Neuron (in vitro differentiated cells): Measurements from ENCODE around the gene PLEKHG4.
A peak's percentile ranks its signal among the peaks of the same experiment; 100 is the strongest.

Source experiments
- H2AFZ ChIP-seq: one replicate; pipeline ENCODE4 v1.6.1; 2013; ENCODE audit warnings: low read depth, mild to moderate bottlenecking, inconsistent platforms, low read length, moderate library complexity
- H3K27me3 ChIP-seq: one replicate; pipeline ENCODE4 v1.6.1; 2013; ENCODE audit warnings: low read length; ENCODE audit not compliant: insufficient read depth
- H3K36me3 ChIP-seq: one replicate; pipeline ENCODE4 v1.6.1; 2013; ENCODE audit warnings: low read length; ENCODE audit not compliant: insufficient read depth
- H3K4me1 ChIP-seq: one replicate; pipeline ENCODE4 v1.6.1; 2013; ENCODE audit warnings: low read length; ENCODE audit not compliant: insufficient read depth
- H3K4me3 ChIP-seq: 2 replicates; pipeline ENCODE4 v1.5.1; 2013; ENCODE audit warnings: mild to moderate bottlenecking, low read length, moderate library complexity
- H3K9me3 ChIP-seq: one replicate; pipeline ENCODE4 v1.6.1; 2013; ENCODE audit warnings: low read length

The PLEKHG4 gene

GRCh38 chr16:67238806-67239470 is 40.4 kb upstream of the PLEKHG4 start:
- H3K4me1 ChIP-seq, result peaks cover 2% of the 10 kb centered on the region
- no peaks in the 10 kb centered on the region for H3K27me3 ChIP-seq
- no peak overlapping the region for H2AFZ ChIP-seq
- no peaks in the 10 kb centered on the region for H3K9me3 ChIP-seq
- H3K4me3 ChIP-seq, result no peak overlapping the region
- peaks cover 5% of the 10 kb centered on the region for H3K36me3 ChIP-seq

GRCh38 chr16:67240506-67240905 is 38.8 kb upstream of the PLEKHG4 start:
- peaks cover 5% of the 10 kb centered on the region for H3K36me3 ChIP-seq
- no peak overlapping the region for H3K4me3 ChIP-seq
- no peaks in the 10 kb centered on the region for H3K9me3 ChIP-seq
- H3K27me3 ChIP-seq, result no peaks in the 10 kb centered on the region
- H3K4me1 ChIP-seq, result peaks cover 9% of the 10 kb centered on the region
- H2AFZ ChIP-seq, result no peak overlapping the region

GRCh38 chr16:67241008-67241900 is 38.1 kb upstream of the PLEKHG4 start:
- Histone ChIP-seq H3K4me1 (peaks cover 13% of the 10 kb centered on the region), H3K27me3 (no peaks in the 10 kb centered on the region), H3K4me3 (no peak overlapping the region), H3K36me3 (peaks cover 2% of the 10 kb centered on the region), H2AFZ (no peak overlapping the region), H3K9me3 (no peaks in the 10 kb centered on the region)

- Histone ChIP-seq H3K4me3 (no peak overlapping the region), H2AFZ (no peak overlapping the region), H3K27me3 (no peaks in the 10 kb centered on the region), H3K36me3 (peaks cover 2% of the 10 kb centered on the region), H3K4me1 (peaks cover 17% of the 10 kb centered on the region), H3K9me3 (no peaks in the 10 kb centered on the region)
These were observed 37.1 kb upstream of the PLEKHG4 start for GRCh38 chr16:67242138-67242730.

GRCh38 chr16:67243481-67243880 is 35.9 kb upstream of the PLEKHG4 start:
- Histone ChIP-seq H3K36me3 (peaks cover 2% of the 10 kb centered on the region), H3K4me1 (peaks cover 24% of the 10 kb centered on the region), H3K27me3 (no peaks in the 10 kb centered on the region), H3K4me3 (no peak overlapping the region), H3K9me3 (no peaks in the 10 kb centered on the region), H2AFZ (no peak overlapping the region)

GRCh38 chr16:67244387-67245185 is 34.7 kb upstream of the PLEKHG4 start:
- Histone ChIP-seq H2AFZ (no peak overlapping the region), H3K36me3 (no peaks in the 10 kb centered on the region), H3K9me3 (no peaks in the 10 kb centered on the region), H3K4me3 (no peak overlapping the region), H3K27me3 (peaks cover 7% of the 10 kb centered on the region), H3K4me1 (peaks cover 35% of the 10 kb centered on the region)

GRCh38 chr16:67245186-67245585 is 34.1 kb upstream of the PLEKHG4 start:
- Histone ChIP-seq H3K4me3 (no peak overlapping the region), H3K27me3 (peaks cover 12% of the 10 kb centered on the region), H3K36me3 (no peaks in the 10 kb centered on the region), H2AFZ (no peak overlapping the region), H3K4me1 (peaks cover 36% of the 10 kb centered on the region), H3K9me3 (no peaks in the 10 kb centered on the region)

- Histone ChIP-seq H3K27me3 (peaks cover 12% of the 10 kb centered on the region), H3K9me3 (no peaks in the 10 kb centered on the region), H3K4me1 (peaks cover 36% of the 10 kb centered on the region), H3K4me3 (peak overlapping the region; percentile 73), H2AFZ (peak overlapping the region; percentile 98), H3K36me3 (no peaks in the 10 kb centered on the region)
These were observed 33.7 kb upstream of the PLEKHG4 start for GRCh38 chr16:67245674-67246080.

- Histone ChIP-seq H3K9me3 (no peaks in the 10 kb centered on the region), H3K4me1 (peaks cover 36% of the 10 kb centered on the region), H3K27me3 (peaks cover 12% of the 10 kb centered on the region), H3K4me3 (peak overlapping the region; percentile 73), H2AFZ (peak overlapping the region; percentile 98), H3K36me3 (no peaks in the 10 kb centered on the region)
These were observed 33.1 kb upstream of the PLEKHG4 start for GRCh38 chr16:67246081-67246755.

- peaks cover 12% of the 10 kb centered on the region for H3K27me3 ChIP-seq
These were observed 32.6 kb upstream of the PLEKHG4 start for GRCh38 chr16:67246756-67247191.

GRCh38 chr16:67247192-67248072 is 31.9 kb upstream of the PLEKHG4 start, which contains the start of gene FHOD1:
Gene FHOD1, minus strand, starts transcription at chr16:67247481. Its CDS starts 71 bp downstream, at chr16:67247410.
- Histone ChIP-seq H3K9me3 (no peaks in the 10 kb centered on the region), H3K36me3 (no peaks in the 10 kb centered on the region), H3K4me1 (peaks cover 36% of the 10 kb centered on the region), H3K27me3 (peaks cover 12% of the 10 kb centered on the region), H3K4me3 (peak within 1 kb of the TSS; percentile 73), H2AFZ (peak within 1 kb of the TSS; percentile 98)

More at GRCh38 chr16:67246756-67247191, 32.6 kb upstream of the PLEKHG4 start:
- Histone ChIP-seq H3K36me3 (no peaks in the 10 kb centered on the region), H2AFZ (peak overlapping the region; percentile 98), H3K9me3 (no peaks in the 10 kb centered on the region), H3K4me3 (peak overlapping the region; percentile 73), H3K4me1 (peaks cover 36% of the 10 kb centered on the region)
